ENCODE data around the gene STEEP1.
"Not testable (repeated sequence)": the region's sequence is repeated elsewhere in the genome, so short reads cannot be mapped to it uniquely, and the experiment has no call there.

Gene STEEP1

GRCh38 chrX:119507206-119507605, 58.0 kb downstream of the STEEP1 start:
- no peak for TF ChIP-seq CTCF (IDR thresholded peaks at IDR 0.05; ENCODE audit: low read depth, low read length)
- no peak overlapping the region for H3K4me3 ChIP-seq (replicated peaks in 1 of 2; ENCODE audit: low read depth in 2 of 2, low read length in 2 of 2)
- no peak for DNase-seq (ENCODE audit: low read depth in 2 of 2)

GRCh38 chrX:119505945-119506344, 59.3 kb downstream of the STEEP1 start:
- DNase-seq (ENCODE audit: low read depth in 2 of 2) = no peak
- H3K4me3 ChIP-seq (replicated peaks in 1 of 2; ENCODE audit: low read depth in 2 of 2, low read length in 2 of 2) = no peak overlapping the region
- no peak for TF ChIP-seq CTCF (IDR thresholded peaks at IDR 0.05; ENCODE audit: low read depth, low read length)

- DNase-seq (ENCODE audit: low read depth in 2 of 2); H3K4me3 ChIP-seq (replicated peaks in 1 of 2; ENCODE audit: low read depth in 2 of 2, low read length in 2 of 2): not testable (repeated sequence)
Measured at GRCh38 chrX:119505145-119505544, 60.1 kb downstream of the STEEP1 start.

GRCh38 chrX:119503484-119503861, 61.7 kb downstream of the STEEP1 start:
- TF ChIP-seq CTCF (IDR thresholded peaks at IDR 0.05; ENCODE audit: low read depth, low read length) = no peak
- peak; percentile 90 to 91 for DNase-seq (ENCODE audit: low read depth in 2 of 2)
- H3K4me3 ChIP-seq (replicated peaks in 1 of 2; ENCODE audit: low read depth in 2 of 2, low read length in 2 of 2) = no peak overlapping the region

GRCh38 chrX:119502727-119503483, 62.3 kb downstream of the STEEP1 start:
- DNase-seq (ENCODE audit: low read depth in 2 of 2) = peak; percentile 39 to 60
- TF ChIP-seq CTCF (IDR thresholded peaks at IDR 0.05; ENCODE audit: low read depth, low read length) = no peak
- H3K4me3 ChIP-seq (replicated peaks in 1 of 2; ENCODE audit: low read depth in 2 of 2, low read length in 2 of 2) = no peak overlapping the region

GRCh38 chrX:119501511-119502148, 63.6 kb downstream of the STEEP1 start:
- no peak overlapping the region for H3K4me3 ChIP-seq (replicated peaks in 1 of 2; ENCODE audit: low read depth in 2 of 2, low read length in 2 of 2)
- TF ChIP-seq CTCF (IDR thresholded peaks at IDR 0.05; ENCODE audit: low read depth, low read length) = no peak
- no peak for DNase-seq (ENCODE audit: low read depth in 2 of 2)

- no peak for TF ChIP-seq CTCF (IDR thresholded peaks at IDR 0.05; ENCODE audit: low read depth, low read length)
- H3K4me3 ChIP-seq (replicated peaks in 1 of 2; ENCODE audit: low read depth in 2 of 2, low read length in 2 of 2) = no peak overlapping the region
- DNase-seq (ENCODE audit: low read depth in 2 of 2) = no peak
Measured at GRCh38 chrX:119500061-119500800, 65.0 kb downstream of the STEEP1 start.

Measured in cardiac fibroblast (primary cell).